CD4-positive, alpha-beta T cell treated with Interleukin-15 for 1 hour (primary cell): ENCODE results near the gene RFK.
A peak's percentile ranks its signal among the peaks of the same experiment; 100 is the strongest.
"Not testable (repeated sequence)": the region's sequence is repeated elsewhere in the genome, so short reads cannot be mapped to it uniquely, and the experiment has no call there.

Source experiments
- DNase-seq: peaks from one replicate; pipeline ENCODE4 v3.0.0-alpha.2; 2020

Gene RFK

DNA sequence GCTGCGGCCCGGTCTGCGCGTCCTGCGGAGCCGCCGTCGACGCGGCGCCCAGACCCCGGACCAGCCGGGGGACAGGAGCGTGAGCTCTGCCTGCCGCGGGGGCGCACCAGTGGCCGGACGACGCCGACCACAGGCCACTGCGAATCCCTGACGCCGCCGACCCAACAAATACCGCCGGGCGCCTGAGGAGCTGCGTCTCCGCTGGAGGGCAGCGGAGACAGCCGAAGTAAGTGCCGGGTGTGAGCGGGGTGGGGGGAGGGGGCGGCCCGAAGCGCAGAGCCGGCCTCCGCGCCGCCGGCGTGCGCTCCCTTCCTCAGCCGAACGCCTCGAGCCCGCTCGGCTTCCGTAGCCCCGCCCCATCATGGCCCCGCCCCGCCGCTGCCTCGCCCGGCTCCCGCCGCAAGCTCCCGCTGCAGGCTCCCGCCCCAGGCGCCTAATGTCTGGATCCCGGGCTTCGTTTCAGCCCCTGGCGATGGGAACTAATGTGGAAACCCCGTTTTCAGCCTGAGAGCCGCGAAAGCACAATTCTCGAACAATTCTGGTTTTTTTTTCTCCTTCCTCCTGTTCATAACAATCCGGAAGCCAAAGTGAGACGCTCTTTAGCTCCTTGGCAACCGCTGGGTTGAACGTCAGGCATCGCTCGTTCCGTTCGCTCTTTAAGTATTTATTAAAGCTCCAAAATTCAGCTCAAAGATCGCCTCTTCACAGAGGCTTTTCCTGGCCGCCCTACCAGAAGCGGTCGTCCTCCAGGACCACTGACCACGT, at the start of gene RFK:
Gene RFK (minus strand): TSS at position 232 of the 765 bp plus-strand sequence. CDS start 255 bp downstream, outside the sequence.
- DNase-seq, result peak; percentile 90

GRCh38 chr9:76443887-76444286, 49.7 kb upstream of the RFK start:
- no peak for DNase-seq

GRCh38 chr9:76441551-76442322, 47.5 kb upstream of the RFK start:
- no peak for DNase-seq

GRCh38 chr9:76438841-76439588, 44.8 kb upstream of the RFK start:
- no peak for DNase-seq

GRCh38 chr9:76437017-76437699, 42.9 kb upstream of the RFK start:
- not testable (repeated sequence) for DNase-seq

- DNase-seq, result not testable (repeated sequence)
Observed at GRCh38 chr9:76434897-76435296, 40.7 kb upstream of the RFK start.

- DNase-seq, result no peak
Observed at GRCh38 chr9:76433836-76434235, 39.6 kb upstream of the RFK start.

DNA sequence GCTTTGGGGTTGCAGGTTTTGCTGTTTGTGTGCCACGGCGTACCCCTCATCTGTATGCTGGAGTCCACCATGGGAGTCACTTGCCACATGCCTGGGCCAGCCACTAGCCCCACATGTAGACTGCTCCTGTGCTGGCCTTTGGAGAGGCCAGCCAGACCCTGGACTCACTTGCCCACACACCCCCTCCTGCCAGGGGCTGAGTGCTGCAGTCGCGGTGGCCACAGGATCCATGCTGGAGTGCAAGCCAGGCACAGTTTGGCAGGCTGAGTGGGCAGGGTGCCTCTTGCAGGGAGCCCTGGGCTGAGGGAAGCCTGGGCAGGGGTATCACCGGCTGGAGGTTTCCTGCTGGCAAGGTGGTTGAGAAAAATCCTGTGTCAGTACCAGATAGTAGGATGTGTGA, 39.2 kb upstream of the RFK start:
- no peak for DNase-seq

DNA sequence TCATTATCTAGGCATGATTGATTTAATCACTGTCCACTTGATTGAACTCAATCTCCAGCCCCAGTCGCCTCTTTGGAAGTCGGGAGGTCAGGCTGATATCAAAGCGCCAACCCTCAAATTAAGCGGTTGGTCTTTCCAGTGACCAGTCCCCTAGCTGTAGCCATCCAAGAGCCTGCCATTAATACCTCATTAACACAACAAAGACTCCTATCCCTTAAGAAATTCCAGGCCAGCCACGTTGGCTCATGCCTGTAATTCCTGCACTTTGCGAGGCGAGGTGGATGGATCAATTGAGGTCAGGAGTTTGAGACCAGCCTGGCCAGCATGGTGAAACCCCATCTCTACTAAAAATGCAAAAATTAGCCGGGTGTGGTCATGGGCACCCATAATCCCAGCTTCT, 37.4 kb upstream of the RFK start:
- DNase-seq, result no peak

- no peak for DNase-seq
Observed at GRCh38 chr9:76426807-76427419, 32.7 kb upstream of the RFK start.

GRCh38 chr9:76425677-76426453, 31.6 kb upstream of the RFK start:
- no peak for DNase-seq

- DNase-seq, result no peak
Observed at GRCh38 chr9:76424491-76424890, 30.3 kb upstream of the RFK start.

DNA sequence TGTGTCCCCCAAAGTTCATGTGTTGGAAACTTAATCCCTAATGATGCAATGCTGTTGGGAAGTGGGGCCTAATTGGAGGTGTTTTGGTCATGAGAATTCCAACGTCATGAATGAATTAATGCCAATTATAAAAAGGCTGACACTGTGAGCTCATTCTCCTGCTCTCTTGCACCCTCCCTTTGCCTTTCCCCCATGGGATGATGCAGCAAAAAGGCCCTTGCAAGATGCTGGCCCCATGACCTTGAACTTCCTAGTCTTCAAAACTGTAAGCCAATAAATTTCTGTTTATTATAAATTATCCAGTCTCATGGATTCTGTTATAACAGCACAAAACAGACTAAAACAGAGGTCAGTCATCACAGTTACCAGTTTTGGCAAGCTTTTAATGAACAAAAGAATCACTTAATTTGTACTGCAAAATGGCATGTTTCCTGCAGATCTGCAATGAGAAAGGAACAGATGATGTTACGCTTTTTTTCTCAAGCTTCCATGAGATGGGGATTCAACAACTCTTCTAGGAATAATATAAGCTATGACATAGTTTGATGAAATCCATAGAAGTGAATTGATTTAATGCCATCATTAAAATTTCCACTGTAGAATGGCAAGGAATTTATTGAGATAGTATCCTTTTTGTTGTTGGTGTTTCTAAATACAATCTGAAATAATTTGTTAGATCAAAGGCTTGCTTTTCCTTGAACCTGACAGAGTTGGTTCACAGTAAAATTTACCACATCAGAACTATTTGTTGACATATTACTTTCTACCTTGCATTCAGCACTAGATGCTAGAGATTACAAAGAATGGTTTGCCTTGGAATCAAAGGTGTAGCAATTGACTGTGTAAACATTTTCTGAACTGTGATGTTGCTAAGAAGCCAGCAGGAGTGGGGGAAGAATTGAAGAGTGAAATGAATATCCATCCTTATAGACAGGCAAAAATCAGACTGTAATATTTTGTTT, 29.3 kb upstream of the RFK start:
- no peak for DNase-seq

DNA sequence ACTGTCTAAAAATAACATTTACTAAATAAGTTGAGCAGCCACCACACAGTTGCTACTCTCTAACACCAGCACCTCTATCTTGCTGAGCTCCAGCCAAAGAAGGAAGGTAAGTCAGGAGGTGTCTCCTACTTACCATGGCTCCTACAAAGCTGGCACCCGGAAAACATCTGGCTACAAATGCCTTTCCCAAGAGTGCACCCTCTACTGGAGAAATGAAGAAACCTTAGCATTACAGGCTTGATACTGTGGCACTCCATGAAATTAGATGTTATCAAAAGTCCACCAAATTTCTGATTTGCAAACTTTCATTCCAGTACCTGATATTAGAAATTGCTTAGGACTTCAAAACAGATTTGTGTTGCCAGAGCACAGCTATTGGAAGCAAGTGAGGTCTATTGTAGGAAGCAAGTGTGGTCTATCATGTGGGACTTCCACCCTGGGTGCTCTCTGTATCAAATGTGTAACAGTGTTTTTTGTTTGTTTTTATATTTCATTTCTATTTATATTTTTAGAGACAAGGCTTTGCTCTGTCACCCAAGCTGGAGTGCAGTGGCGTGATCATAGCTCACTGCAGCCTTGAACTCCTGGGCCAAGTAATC, 25.7 kb upstream of the RFK start:
- DNase-seq, result no peak

DNA sequence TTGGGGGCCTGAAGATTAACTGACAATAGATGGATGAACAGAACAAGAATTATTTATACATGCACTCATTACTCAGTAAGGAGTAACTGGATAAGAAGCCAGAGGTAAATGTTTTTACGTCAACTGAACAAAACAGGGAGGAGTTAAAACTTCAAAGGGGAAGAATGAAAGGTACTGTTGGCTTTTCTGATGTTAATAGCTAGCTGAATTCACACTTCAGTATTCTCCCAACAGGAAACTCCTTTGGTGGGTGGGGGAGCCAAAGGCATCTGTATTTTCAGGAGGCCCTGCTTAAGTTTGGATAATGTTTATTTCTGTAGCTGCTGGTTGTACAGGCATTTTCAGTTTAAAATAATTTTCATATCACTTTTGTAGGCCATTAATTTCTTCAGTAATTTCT, 23.2 kb upstream of the RFK start:
- DNase-seq, result no peak

DNA sequence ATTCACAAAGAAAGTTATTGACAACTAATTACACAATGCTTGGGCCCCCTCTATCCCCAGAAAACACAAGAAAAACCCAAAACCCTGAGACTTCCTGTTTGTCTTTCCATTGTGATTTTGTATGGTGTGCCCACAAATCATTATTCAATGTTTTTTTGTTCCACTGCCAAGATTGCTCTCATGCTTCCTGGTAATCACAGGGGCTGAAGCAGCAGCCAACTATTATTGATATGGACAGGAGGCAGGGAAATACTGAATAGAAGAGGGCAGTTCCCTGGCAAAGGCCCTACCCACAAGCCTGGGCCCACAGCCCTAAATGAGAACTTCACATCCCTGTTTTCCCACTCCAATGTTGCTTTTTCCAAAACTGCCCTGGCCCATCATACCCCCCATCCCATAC, 21.5 kb upstream of the RFK start:
- DNase-seq, result no peak

DNA sequence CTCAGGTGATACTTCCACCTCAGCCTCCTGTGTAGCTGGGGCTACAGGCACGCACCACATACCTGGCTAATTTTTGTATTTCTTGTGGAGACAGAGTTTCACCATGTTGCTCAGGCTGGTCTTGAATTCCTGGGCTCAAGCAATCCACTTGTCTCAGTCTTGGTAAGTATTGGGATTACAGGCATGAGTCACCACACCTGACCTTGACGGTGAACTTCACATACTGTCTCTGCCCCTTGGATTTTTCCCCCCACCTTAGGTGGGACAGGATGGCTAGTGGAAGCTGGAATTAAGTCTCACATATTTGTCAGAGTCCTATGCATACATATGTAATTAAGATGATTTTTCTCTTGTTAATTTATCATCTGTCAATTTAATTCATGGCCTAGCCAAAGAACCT, 20.9 kb upstream of the RFK start:
- no peak for DNase-seq

DNA sequence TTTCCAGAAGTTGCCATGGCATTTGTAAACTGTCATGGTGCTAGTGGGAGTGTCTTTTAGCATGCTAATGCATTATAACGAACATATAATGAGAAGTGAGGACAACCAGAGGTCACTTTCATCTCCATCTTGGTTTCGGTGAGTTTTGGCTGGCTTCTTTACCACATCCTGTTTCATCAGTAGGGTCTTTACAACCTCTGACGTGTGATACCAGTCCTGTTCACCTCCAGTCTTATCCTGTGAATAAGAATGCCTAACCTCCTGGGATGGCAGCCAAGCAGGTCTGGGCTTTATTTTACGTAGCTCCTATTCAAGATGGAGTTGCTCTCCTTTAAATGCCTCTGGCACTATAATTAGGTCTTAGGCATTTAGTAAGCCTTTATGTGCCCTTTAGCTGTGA, 20.4 kb upstream of the RFK start:
- no peak for DNase-seq

GRCh38 chr9:76413658-76414057, 19.4 kb upstream of the RFK start:
- DNase-seq, result no peak

GRCh38 chr9:76412638-76413037, 18.4 kb upstream of the RFK start:
- no peak for DNase-seq
